Measurements from ENCODE around the gene KCTD8.
A peak's percentile ranks its signal among the peaks of the same experiment; 100 is the strongest.
"Not testable (repeated sequence)": the region's sequence is repeated elsewhere in the genome, so short reads cannot be mapped to it uniquely, and the experiment has no call there.

KCTD8 gene

DNA sequence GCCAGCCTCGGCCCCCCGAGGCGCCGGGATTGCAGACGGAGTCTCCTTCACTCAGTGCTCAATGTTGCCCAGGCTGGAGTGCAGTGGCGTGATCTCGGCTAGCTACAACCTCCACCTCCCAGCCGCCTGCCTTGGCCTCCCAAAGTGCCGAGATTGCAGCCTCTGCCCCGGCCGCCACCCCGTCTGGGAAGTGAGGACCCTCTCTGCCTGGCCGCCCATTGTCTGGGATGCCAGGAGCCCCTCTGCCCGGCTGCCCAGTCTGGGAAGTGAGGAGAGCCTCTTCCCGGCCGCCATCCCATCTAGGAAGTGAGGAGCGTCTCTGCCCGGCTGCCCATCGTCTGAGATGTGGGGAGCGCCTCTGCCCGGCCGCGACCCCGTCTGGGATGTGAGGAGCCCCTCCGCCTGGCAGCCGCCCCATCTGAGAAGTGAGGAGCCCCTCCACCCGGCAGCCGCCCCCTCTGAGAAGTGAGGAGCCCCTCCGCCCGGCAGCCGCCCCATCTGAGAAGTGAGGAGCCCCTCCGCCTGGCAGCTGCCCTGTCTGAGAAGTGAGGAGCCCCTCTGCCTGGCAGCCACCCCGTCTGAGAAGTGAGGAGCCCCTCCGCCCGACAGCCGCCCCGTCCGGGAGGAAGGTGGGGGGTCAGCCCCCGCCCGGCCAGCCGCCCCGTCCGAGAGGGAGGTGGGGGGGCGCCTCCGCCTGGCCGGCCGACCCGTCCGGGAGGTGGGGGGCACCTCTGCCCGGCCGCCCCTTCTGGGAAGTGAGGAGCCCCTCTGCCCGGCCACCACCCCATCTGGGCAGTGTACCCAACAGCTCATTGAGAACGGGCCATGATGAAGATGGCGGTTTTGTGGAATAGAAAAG, 266.9 kb downstream of the KCTD8 start:
- H3K23ac ChIP-seq (ENCODE audit: low read length); H2BK120ac ChIP-seq (ENCODE audit: low read depth, low read length); H3K9ac ChIP-seq (ENCODE audit: low read length); H2AK5ac ChIP-seq (ENCODE audit: low read length); H3K18ac ChIP-seq (ENCODE audit: low read length); H3K4me2 ChIP-seq (ENCODE audit: low read length); H3K4ac ChIP-seq (ENCODE audit: low read depth, low read length); H3K27me3 ChIP-seq (ENCODE audit: insufficient read depth, low read length, poor library complexity); H2BK5ac ChIP-seq (ENCODE audit: low read length); H4K8ac ChIP-seq (ENCODE audit: low read depth, low read length); H4K5ac ChIP-seq (ENCODE audit: low read length); H3K36me3 ChIP-seq (ENCODE audit: control insufficient read depth, insufficient read depth, low read length); H3K56ac ChIP-seq (ENCODE audit: low read length); H3K4me3 ChIP-seq (ENCODE audit: low read length); H3K27ac ChIP-seq (ENCODE audit: low read depth, low read length); H3K79me1 ChIP-seq (ENCODE audit: low read length); H3K4me1 ChIP-seq (ENCODE audit: control insufficient read depth, low read depth, low read length); H3K79me2 ChIP-seq (ENCODE audit: control insufficient read depth, insufficient read depth, low read length); H2BK15ac ChIP-seq (replicated peaks; ENCODE audit: low read depth): not testable (repeated sequence)
- WGBS (ENCODE audit: extremely low coverage, insufficient coverage, low lambda C conversion rate): no CpG with 5 or more reads among the region's 54 CpGs
- peak; percentile 9 for DNase-seq

DNA sequence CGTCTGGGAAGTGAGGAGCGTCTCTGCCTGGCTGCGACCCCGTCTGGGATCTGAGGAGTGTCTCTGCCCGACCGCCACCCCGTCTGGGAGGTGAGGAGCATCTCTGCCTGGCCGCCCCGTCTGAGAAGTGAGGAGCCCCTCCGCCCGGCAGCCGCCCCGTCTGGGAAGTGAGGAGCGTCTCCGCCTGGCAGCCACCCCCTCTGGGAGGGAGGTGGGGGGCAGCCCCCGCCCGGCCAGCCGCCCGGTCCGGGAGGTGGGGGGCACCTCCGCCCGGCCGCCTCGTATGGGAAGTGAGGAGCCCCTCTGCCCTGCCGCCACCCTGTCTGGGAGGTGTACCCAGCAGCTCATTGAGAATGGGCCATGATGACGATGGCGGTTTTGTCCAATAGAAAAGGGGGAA, 280.8 kb downstream of the KCTD8 start:
- H4K5ac ChIP-seq (ENCODE audit: low read length); H3K27me3 ChIP-seq (ENCODE audit: insufficient read depth, low read length, poor library complexity); H3K79me1 ChIP-seq (ENCODE audit: low read length); H3K4me1 ChIP-seq (ENCODE audit: control insufficient read depth, low read depth, low read length); H2BK15ac ChIP-seq (replicated peaks; ENCODE audit: low read depth); H3K79me2 ChIP-seq (ENCODE audit: control insufficient read depth, insufficient read depth, low read length); H2AK5ac ChIP-seq (ENCODE audit: low read length); H3K56ac ChIP-seq (ENCODE audit: low read length); H2BK120ac ChIP-seq (ENCODE audit: low read depth, low read length); H2BK5ac ChIP-seq (ENCODE audit: low read length); H3K18ac ChIP-seq (ENCODE audit: low read length); H3K9ac ChIP-seq (ENCODE audit: low read length); H3K4me2 ChIP-seq (ENCODE audit: low read length); H3K23ac ChIP-seq (ENCODE audit: low read length); H4K8ac ChIP-seq (ENCODE audit: low read depth, low read length); H3K4ac ChIP-seq (ENCODE audit: low read depth, low read length); H3K36me3 ChIP-seq (ENCODE audit: control insufficient read depth, insufficient read depth, low read length); H3K4me3 ChIP-seq (ENCODE audit: low read length); H3K27ac ChIP-seq (ENCODE audit: low read depth, low read length); DNase-seq: not testable (repeated sequence)
- no CpG with 5 or more reads among the region's 27 CpGs for WGBS (ENCODE audit: extremely low coverage, insufficient coverage, low lambda C conversion rate)

DNA sequence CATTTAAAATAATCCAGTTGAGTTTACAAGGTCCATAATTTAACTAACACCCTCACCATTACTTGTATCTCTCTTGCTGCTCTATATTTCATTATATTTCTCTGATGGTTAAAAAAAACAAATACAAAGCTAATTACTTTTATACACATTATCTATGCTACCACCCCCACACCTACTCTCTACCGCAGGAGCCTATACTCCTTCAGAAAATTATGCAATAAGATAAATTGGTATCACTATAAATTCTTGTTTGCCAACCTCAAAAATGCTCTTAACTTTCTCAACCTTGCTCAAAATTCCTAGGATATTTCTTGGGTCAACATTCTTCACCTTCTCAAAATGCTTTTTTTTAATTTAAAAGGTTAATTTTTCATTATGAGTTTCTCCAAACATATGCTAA, 282.7 kb downstream of the KCTD8 start:
- H3K4me2 ChIP-seq (ENCODE audit: low read length): no peak overlapping the region
- H2BK5ac ChIP-seq (ENCODE audit: low read length): no peak overlapping the region
- H3K27me3 ChIP-seq (ENCODE audit: insufficient read depth, low read length, poor library complexity): no peaks in the 10 kb centered on the region
- no peak overlapping the region for H2BK15ac ChIP-seq (replicated peaks; ENCODE audit: low read depth)
- no peak overlapping the region for H3K18ac ChIP-seq (ENCODE audit: low read length)
- WGBS (ENCODE audit: extremely low coverage, insufficient coverage, low lambda C conversion rate): no CpG with 5 or more reads among the region's 1 CpG
- no peak overlapping the region for H3K56ac ChIP-seq (ENCODE audit: low read length)
- H3K4me3 ChIP-seq (ENCODE audit: low read length): no peak overlapping the region
- no peak overlapping the region for H3K4ac ChIP-seq (ENCODE audit: low read depth, low read length)
- no peak overlapping the region for H2BK120ac ChIP-seq (ENCODE audit: low read depth, low read length)
- no peak overlapping the region for H2AK5ac ChIP-seq (ENCODE audit: low read length)
- no peak for DNase-seq
- H3K36me3 ChIP-seq (ENCODE audit: control insufficient read depth, insufficient read depth, low read length): no peaks in the 10 kb centered on the region
- no peaks in the 10 kb centered on the region for H3K79me1 ChIP-seq (ENCODE audit: low read length)
- H3K4me1 ChIP-seq (ENCODE audit: control insufficient read depth, low read depth, low read length): no peaks in the 10 kb centered on the region
- no peak overlapping the region for H4K8ac ChIP-seq (ENCODE audit: low read depth, low read length)
- no peak overlapping the region for H3K23ac ChIP-seq (ENCODE audit: low read length)
- no peak overlapping the region for H4K5ac ChIP-seq (ENCODE audit: low read length)
- H3K9ac ChIP-seq (ENCODE audit: low read length): no peak overlapping the region
- H3K79me2 ChIP-seq (ENCODE audit: control insufficient read depth, insufficient read depth, low read length): no peaks in the 10 kb centered on the region
- H3K27ac ChIP-seq (ENCODE audit: low read depth, low read length): no peak overlapping the region

DNA sequence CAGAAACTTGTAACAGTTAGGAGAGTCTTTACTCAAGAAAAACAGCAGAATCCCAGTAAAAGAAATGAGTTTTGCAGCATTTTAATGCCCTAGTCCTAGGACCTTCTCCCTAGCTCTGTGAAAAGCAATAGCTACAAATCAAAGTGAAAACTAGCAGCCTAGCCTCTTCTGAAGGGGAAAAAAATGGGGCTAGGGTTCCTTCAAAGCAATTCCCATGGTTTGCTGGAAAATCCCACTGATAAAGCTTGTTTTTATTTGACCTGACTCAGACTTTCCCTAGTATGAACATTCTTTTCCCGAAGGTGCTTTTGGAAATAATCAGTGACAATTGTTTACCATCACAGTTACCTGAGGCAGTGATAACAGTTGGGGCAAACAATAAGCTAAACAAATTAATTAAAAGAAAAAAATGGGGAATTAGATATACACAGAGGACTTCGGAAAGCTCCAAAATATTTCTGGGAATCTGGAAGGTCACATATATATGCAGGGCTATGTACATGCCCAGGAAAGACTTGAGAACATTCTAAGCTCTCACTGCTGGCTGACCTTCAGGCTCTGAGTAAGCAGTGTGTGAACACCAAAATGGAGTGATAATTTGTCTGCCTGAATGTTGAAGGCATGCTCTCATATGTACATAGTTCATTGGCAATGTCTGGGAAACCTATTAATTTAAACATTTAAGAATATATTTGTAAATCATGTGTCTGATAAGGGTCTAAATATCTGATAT, 285.9 kb downstream of the KCTD8 start:
- H3K18ac ChIP-seq (ENCODE audit: low read length): no peak overlapping the region
- H3K27ac ChIP-seq (ENCODE audit: low read depth, low read length): no peak overlapping the region
- H3K4ac ChIP-seq (ENCODE audit: low read depth, low read length): no peak overlapping the region
- no peaks in the 10 kb centered on the region for H3K4me1 ChIP-seq (ENCODE audit: control insufficient read depth, low read depth, low read length)
- no peak overlapping the region for H2BK15ac ChIP-seq (replicated peaks; ENCODE audit: low read depth)
- H3K23ac ChIP-seq (ENCODE audit: low read length): no peak overlapping the region
- H3K9ac ChIP-seq (ENCODE audit: low read length): no peak overlapping the region
- no peak overlapping the region for H3K56ac ChIP-seq (ENCODE audit: low read length)
- no peak overlapping the region for H4K8ac ChIP-seq (ENCODE audit: low read depth, low read length)
- no CpG with 5 or more reads among the region's 2 CpGs for WGBS (ENCODE audit: extremely low coverage, insufficient coverage, low lambda C conversion rate)
- no peak overlapping the region for H3K4me2 ChIP-seq (ENCODE audit: low read length)
- H2BK5ac ChIP-seq (ENCODE audit: low read length): no peak overlapping the region
- H4K5ac ChIP-seq (ENCODE audit: low read length): no peak overlapping the region
- H2AK5ac ChIP-seq (ENCODE audit: low read length): no peak overlapping the region
- no peak overlapping the region for H2BK120ac ChIP-seq (ENCODE audit: low read depth, low read length)
- no peaks in the 10 kb centered on the region for H3K79me1 ChIP-seq (ENCODE audit: low read length)
- no peaks in the 10 kb centered on the region for H3K79me2 ChIP-seq (ENCODE audit: control insufficient read depth, insufficient read depth, low read length)
- no peaks in the 10 kb centered on the region for H3K36me3 ChIP-seq (ENCODE audit: control insufficient read depth, insufficient read depth, low read length)
- H3K27me3 ChIP-seq (ENCODE audit: insufficient read depth, low read length, poor library complexity): no peaks in the 10 kb centered on the region
- no peak overlapping the region for H3K4me3 ChIP-seq (ENCODE audit: low read length)
- peak; percentile 10 for DNase-seq

DNA sequence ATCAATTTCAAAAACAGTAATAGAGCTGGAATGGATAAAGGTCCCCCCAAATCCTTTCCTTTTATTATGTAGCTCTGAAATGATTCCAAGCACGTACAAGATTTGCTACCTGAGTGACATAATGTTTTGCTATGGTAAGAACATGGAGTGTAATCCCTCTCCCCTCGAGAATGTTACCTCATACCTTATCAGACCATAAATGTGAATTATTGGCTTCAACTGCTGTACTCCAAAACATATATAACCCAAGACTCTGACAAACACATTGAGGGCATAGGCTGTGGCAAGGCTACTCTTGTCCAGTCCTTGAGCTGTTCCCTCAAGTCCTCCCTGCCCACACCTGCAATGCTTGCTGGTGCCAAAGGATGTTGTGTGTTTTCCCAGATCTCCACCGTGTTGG, 286.9 kb downstream of the KCTD8 start:
- no peak overlapping the region for H3K56ac ChIP-seq (ENCODE audit: low read length)
- no peak overlapping the region for H3K4me2 ChIP-seq (ENCODE audit: low read length)
- no peak overlapping the region for H3K9ac ChIP-seq (ENCODE audit: low read length)
- H3K36me3 ChIP-seq (ENCODE audit: control insufficient read depth, insufficient read depth, low read length): no peaks in the 10 kb centered on the region
- H3K27ac ChIP-seq (ENCODE audit: low read depth, low read length): no peak overlapping the region
- H3K4me1 ChIP-seq (ENCODE audit: control insufficient read depth, low read depth, low read length): no peaks in the 10 kb centered on the region
- no peak overlapping the region for H4K5ac ChIP-seq (ENCODE audit: low read length)
- H3K79me1 ChIP-seq (ENCODE audit: low read length): no peaks in the 10 kb centered on the region
- DNase-seq: no peak
- H3K18ac ChIP-seq (ENCODE audit: low read length): no peak overlapping the region
- no peaks in the 10 kb centered on the region for H3K27me3 ChIP-seq (ENCODE audit: insufficient read depth, low read length, poor library complexity)
- no peak overlapping the region for H3K4ac ChIP-seq (ENCODE audit: low read depth, low read length)
- WGBS (ENCODE audit: extremely low coverage, insufficient coverage, low lambda C conversion rate): no CpG with 5 or more reads among the region's 3 CpGs
- H4K8ac ChIP-seq (ENCODE audit: low read depth, low read length): no peak overlapping the region
- H3K79me2 ChIP-seq (ENCODE audit: control insufficient read depth, insufficient read depth, low read length): no peaks in the 10 kb centered on the region
- no peak overlapping the region for H2BK5ac ChIP-seq (ENCODE audit: low read length)
- no peak overlapping the region for H2AK5ac ChIP-seq (ENCODE audit: low read length)
- H2BK15ac ChIP-seq (replicated peaks; ENCODE audit: low read depth): no peak overlapping the region
- no peak overlapping the region for H2BK120ac ChIP-seq (ENCODE audit: low read depth, low read length)
- no peak overlapping the region for H3K4me3 ChIP-seq (ENCODE audit: low read length)
- H3K23ac ChIP-seq (ENCODE audit: low read length): no peak overlapping the region
